T-cell (primary cell): ENCODE measurements around the gene C1orf105. TPM values are rescaled to one million over a fixed set of nuclear protein-coding genes. Genes with fewer than 3 reads are reported as not detected.

ENCODE experiments used
- ATAC-seq, 4 experiments: fragments of 200-7000 bp in 3 of 4; fragments of 150-1000 bp in 1 of 4; cut with Tn5 transposase; replicated peaks in 1 of 4; 1 replicate in 3 of 4; 2 replicates in 1 of 4; pipeline ENCODE4 v1.10.0; 2021; ENCODE audit warnings: moderate library complexity in 3 of 4, mild to moderate bottlenecking in 2 of 4, moderate number of reproducible peaks in 1 of 4
- CTCF ChIA-PET, 2 donors: fragments of 300-600 bp; sonication (Branson Sonifier 250); formaldehyde crosslinking; loops; one replicate each; lab custom pipeline; 2022; ENCODE audit warnings: antibody characterized with exemption in 2 of 2; lab: Charles Lee
- POLR2A ChIA-PET, 2 donors: fragments of 300-600 bp; sonication (Branson Sonifier 250); formaldehyde crosslinking; loops; one replicate each; lab custom pipeline; 2022; ENCODE audit warnings: antibody characterized with exemption in 2 of 2; lab: Charles Lee
- DNase-seq, 35 experiments: peaks; one replicate each; pipeline versions ENCODE4 v3.0.0 to v3.0.0-alpha.2; 2013 to 2023
- H3K27ac ChIP-seq: one replicate; pipeline ENCODE4 v1.5.1; 2013; ENCODE audit warnings: low read length
- H3K27me3 ChIP-seq, 2 experiments: replicated peaks in 1 of 2; 1 replicate in 1 of 2; 2 replicates in 1 of 2; pipeline versions ENCODE4 v1.6.1 to v1.7.0; 2013; ENCODE audit warnings: low read length in 1 of 2, mixed read lengths in 1 of 2; ENCODE audit not compliant: control insufficient read depth in 2 of 2, insufficient read depth in 2 of 2; ENCODE audit errors: extremely low read depth in 1 of 2
- H3K36me3 ChIP-seq, 2 donors: 1 replicate in 1 of 2; 2 replicates in 1 of 2; pipeline versions ENCODE4 v1.6.1 to v1.7.0; 2013; ENCODE audit warnings: low read length in 1 of 2; ENCODE audit not compliant: control insufficient read depth in 2 of 2, insufficient read depth in 1 of 2; ENCODE audit errors: extremely low read depth in 1 of 2
- H3K4me1 ChIP-seq, 2 experiments: 1 replicate in 1 of 2; 2 replicates in 1 of 2; pipeline versions ENCODE4 v1.6.1 to v1.7.0; 2013; ENCODE audit warnings: low read length in 2 of 2, mixed read lengths in 1 of 2; ENCODE audit not compliant: insufficient read depth in 2 of 2, control insufficient read depth in 1 of 2; ENCODE audit errors: extremely low read depth in 1 of 2
- H3K4me3 ChIP-seq, 2 donors: 1 replicate in 1 of 2; 2 replicates in 1 of 2; pipeline versions ENCODE4 v1.5.1 to v1.7.0; 2013; ENCODE audit warnings: mild to moderate bottlenecking in 2 of 2, low read length in 1 of 2, moderate library complexity in 1 of 2; ENCODE audit not compliant: control insufficient read depth in 1 of 2; ENCODE audit errors: extremely low read depth in 1 of 2
- H3K9me3 ChIP-seq: 2 replicates; pipeline ENCODE4 v1.7.0; 2013
- H3K27ac Mint-ChIP-seq, 2 donors: one replicate each; pipeline ENCODE4 v1.8.0; 2020 to 2021; ENCODE audit warnings: mild to moderate bottlenecking in 2 of 2, mixed read lengths in 2 of 2
- H3K27me3 Mint-ChIP-seq, 2 donors: one replicate each; pipeline ENCODE4 v1.8.0; 2021 to 2022; ENCODE audit warnings: mixed read lengths in 2 of 2
- H3K36me3 Mint-ChIP-seq: one replicate; pipeline ENCODE4 v1.8.0; 2021; ENCODE audit warnings: mixed read lengths
- H3K4me1 Mint-ChIP-seq, 3 donors: one replicate each; pipeline ENCODE4 v1.8.0; 2020 to 2022; ENCODE audit warnings: mixed read lengths in 3 of 3, mild to moderate bottlenecking in 1 of 3
- H3K4me3 Mint-ChIP-seq, 3 donors: one replicate each; pipeline ENCODE4 v1.8.0; 2020 to 2022; ENCODE audit warnings: mild to moderate bottlenecking in 3 of 3, mixed read lengths in 3 of 3, moderate library complexity in 3 of 3
- H3K9me3 Mint-ChIP-seq, 3 donors: one replicate each; pipeline ENCODE4 v1.8.0; 2020 to 2022; ENCODE audit warnings: mixed read lengths in 3 of 3
- WGBS: methylation state at CpG from one replicate; pipeline ENCODE4 v1.1.5; 2013; ENCODE audit warnings: missing lambda C conversion rate; ENCODE audit not compliant: insufficient coverage; 5-methylcytosine and 5-hydroxymethylcytosine counted together
- total RNA-seq, 35 experiments: library from RNA in 6 of 35; stranded (reverse) in 6 of 35; fragments of 120-200 nt in 1 of 35; gene quantifications; one replicate each; pipeline versions ENCODE4 v1.2.1 to v1.2.4 and lab custom pipeline; 2013 to 2026

C1orf105 gene
- total RNA-seq, 5 donors from 2014 or later (not counting 1 experiment from before 2014, with no cell fraction given) = not detected

DNA sequence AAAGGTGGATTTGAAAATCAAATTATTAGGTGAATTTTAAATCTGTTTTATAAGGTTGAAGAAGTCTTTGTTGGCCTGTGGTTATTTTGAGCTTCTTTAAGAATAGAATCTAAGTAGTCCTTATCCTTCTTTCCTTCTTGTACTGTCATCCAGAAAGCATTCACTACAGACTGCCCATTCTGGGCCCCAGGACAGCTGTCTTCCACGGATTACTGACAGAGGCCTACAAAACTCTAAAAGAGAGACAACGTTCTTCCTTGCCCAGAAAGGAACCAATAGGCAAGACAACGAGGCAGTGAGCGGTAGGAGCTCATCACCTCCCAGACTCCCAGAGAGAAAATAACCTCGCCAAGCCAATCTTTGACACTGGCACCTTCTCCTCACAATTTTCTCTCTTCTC, 47.8 kb downstream of the C1orf105 start:
- Mint-ChIP-seq H3K27me3 (peaks cover 0 to 5% of the 10 kb centered on the region in 2 donors), H3K9me3 (no peaks in the 10 kb centered on the region), H3K4me3 (no peak overlapping the region), H3K4me1 (no peaks in the 10 kb centered on the region), H3K27ac (no peak overlapping the region), H3K36me3 (no peaks in the 10 kb centered on the region)
- H3K27ac ChIP-seq = no peak overlapping the region
- H3K4me1 ChIP-seq = no peaks in the 10 kb centered on the region
- H3K9me3 ChIP-seq = no peaks in the 10 kb centered on the region
- H3K4me3 ChIP-seq = no peak overlapping the region
- CTCF ChIA-PET = no interaction called here
- H3K36me3 ChIP-seq = no peaks in the 10 kb centered on the region
- WGBS = 83% methylated on average over 4 of the region's 5 CpGs
- POLR2A ChIA-PET = interaction anchor here in 1 of 2 donors (0.6 kb wide), 1 partner anchor 160 kb away, joined by 7 read pairs; no protein-coding TSS in a partner anchor
- no peak for DNase-seq
- ATAC-seq = no peak
- no peaks in the 10 kb centered on the region for H3K27me3 ChIP-seq

DNA sequence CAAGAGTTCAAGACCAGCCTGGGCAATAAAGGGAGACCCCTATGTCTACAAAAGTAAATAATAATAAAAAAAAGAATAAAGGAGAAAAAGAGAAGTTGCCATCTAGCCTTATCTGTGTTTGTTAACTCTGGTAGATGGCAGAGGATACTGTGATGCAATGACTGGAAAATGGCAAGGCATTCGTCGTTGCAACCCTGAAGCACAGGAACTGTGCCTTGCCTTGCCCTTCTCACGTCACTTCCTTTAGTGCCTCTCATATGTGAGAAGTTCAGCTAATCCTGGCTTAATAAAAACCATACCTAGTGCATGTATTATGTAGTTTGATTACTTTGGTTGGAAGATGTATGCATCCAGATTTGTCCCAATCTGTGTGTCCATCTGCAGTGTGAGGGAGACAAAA, 49.2 kb downstream of the C1orf105 start:
- no peaks in the 10 kb centered on the region for H3K4me1 Mint-ChIP-seq
- no peaks in the 10 kb centered on the region for H3K36me3 Mint-ChIP-seq
- no peak overlapping the region for H3K4me3 Mint-ChIP-seq
- ATAC-seq (no peak), DNase-seq (no peak)
- ChIA-PET POLR2A (no interaction called here), CTCF (no interaction called here)
- no CpG with 5 or more reads among the region's 3 CpGs for WGBS
- peaks cover 0 to 5% of the 10 kb centered on the region in 2 donors for H3K27me3 Mint-ChIP-seq
- no peak overlapping the region for H3K4me3 ChIP-seq
- H3K27ac ChIP-seq = no peak overlapping the region
- no peaks in the 10 kb centered on the region for H3K36me3 ChIP-seq
- no peaks in the 10 kb centered on the region for H3K9me3 ChIP-seq
- H3K4me1 ChIP-seq = no peaks in the 10 kb centered on the region
- no peak overlapping the region for H3K27ac Mint-ChIP-seq
- H3K9me3 Mint-ChIP-seq = no peaks in the 10 kb centered on the region
- H3K27me3 ChIP-seq = no peaks in the 10 kb centered on the region

DNA sequence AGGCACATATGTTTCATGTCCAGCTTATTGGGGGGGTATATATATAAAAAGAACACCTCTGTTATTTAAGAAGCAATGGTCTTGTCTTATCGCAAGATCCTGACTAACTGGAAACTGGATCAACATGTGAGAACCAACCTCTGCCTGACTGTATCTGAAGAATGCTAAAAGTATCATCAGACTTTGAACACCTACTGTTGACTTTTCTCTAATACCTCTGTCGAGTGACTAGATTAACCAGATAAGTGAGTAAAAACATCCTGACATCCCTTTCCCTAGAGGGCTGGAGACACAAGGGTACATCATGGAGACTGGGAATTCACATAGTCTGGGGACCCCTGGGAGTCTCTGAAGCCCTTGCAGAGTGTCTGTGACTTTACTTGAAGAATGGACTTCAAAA, 49.7 kb downstream of the C1orf105 start:
- H3K4me1 Mint-ChIP-seq = peaks cover 2 to 3% (median 3%) of the 10 kb centered on the region in 3 donors
- ATAC-seq (no peak), DNase-seq (no peak)
- no peaks in the 10 kb centered on the region for H3K9me3 Mint-ChIP-seq
- no peaks in the 10 kb centered on the region for H3K9me3 ChIP-seq
- no peak overlapping the region for H3K4me3 Mint-ChIP-seq
- H3K36me3 Mint-ChIP-seq = no peaks in the 10 kb centered on the region
- no peaks in the 10 kb centered on the region for H3K27me3 ChIP-seq
- no peak overlapping the region for H3K27ac Mint-ChIP-seq
- H3K4me1 ChIP-seq = no peaks in the 10 kb centered on the region
- POLR2A ChIA-PET = no interaction called here
- H3K27ac ChIP-seq = no peak overlapping the region
- H3K27me3 Mint-ChIP-seq = peaks cover 0 to 5% of the 10 kb centered on the region in 2 donors
- WGBS = no CpG with 5 or more reads among the region's 2 CpGs
- CTCF ChIA-PET = no interaction called here
- H3K36me3 ChIP-seq = no peaks in the 10 kb centered on the region
- no peak overlapping the region for H3K4me3 ChIP-seq

DNA sequence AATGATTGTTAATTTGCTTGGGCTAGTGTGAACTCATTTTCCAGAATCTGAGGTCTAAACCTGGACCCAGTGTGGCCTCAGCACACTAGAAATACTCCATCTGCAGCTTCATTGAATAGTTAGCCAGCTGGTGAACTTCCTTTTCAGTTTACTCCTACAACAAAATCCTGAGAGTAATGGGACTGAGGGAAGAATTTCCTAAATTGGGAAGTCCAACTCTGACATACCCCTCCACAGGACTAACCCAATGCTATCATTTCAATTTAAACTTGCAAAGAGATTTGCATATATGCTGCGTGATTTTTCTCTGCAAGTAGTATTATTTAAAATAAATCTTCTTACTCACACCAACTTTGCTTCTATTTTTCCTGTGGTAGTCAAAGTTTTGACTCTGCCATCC, 51.2 kb downstream of the C1orf105 start:
- Histone ChIP-seq H3K27ac (no peak overlapping the region), H3K4me3 (no peak overlapping the region), H3K27me3 (no peaks in the 10 kb centered on the region), H3K36me3 (no peaks in the 10 kb centered on the region), H3K4me1 (peaks cover 0 to 2% of the 10 kb centered on the region in 2 experiments), H3K9me3 (no peaks in the 10 kb centered on the region)
- ChIA-PET CTCF (no interaction called here), POLR2A (no interaction called here)
- DNase-seq (no peak), ATAC-seq (no peak)
- H3K4me1 Mint-ChIP-seq = peaks cover 2 to 4% (median 4%) of the 10 kb centered on the region in 3 donors
- no peaks in the 10 kb centered on the region for H3K27me3 Mint-ChIP-seq
- H3K27ac Mint-ChIP-seq = no peak overlapping the region
- no peaks in the 10 kb centered on the region for H3K9me3 Mint-ChIP-seq
- WGBS = no CpG with 5 or more reads among the region's 1 CpG
- H3K36me3 Mint-ChIP-seq = no peaks in the 10 kb centered on the region
- no peak overlapping the region for H3K4me3 Mint-ChIP-seq

DNA sequence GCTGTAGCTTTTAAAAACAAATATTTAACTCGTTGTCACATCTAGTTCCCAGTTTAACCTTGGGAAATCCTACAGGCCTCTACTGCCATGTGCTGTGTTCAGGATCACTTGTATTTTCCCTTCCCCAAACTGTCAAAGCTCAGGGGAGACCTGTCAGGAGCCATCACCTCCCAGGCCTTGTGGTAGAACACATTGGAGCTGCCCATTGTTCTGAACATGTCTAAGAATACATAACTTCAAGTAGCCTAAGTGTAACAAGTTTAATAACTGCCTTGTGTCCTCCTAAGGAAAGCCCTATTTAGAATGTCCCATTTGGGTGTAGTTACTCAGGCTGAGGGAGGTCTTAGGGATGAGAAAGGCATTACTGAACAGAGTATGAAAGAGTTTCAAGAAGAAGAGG, 52.0 kb downstream of the C1orf105 start:
- H3K9me3 ChIP-seq = no peaks in the 10 kb centered on the region
- Mint-ChIP-seq H3K27me3 (peaks cover 0 to under 1% of the 10 kb centered on the region in 2 donors), H3K36me3 (no peaks in the 10 kb centered on the region), H3K4me1 (peaks cover 2 to 4% (median 4%) of the 10 kb centered on the region in 3 donors), H3K4me3 (no peak overlapping the region), H3K27ac (no peak overlapping the region), H3K9me3 (no peaks in the 10 kb centered on the region)
- no peak for DNase-seq
- POLR2A ChIA-PET = interaction anchor here in 1 of 2 donors (0.6 kb wide), 1 partner anchor 346 kb away, joined by 4 read pairs; no protein-coding TSS in a partner anchor
- CTCF ChIA-PET = interaction anchor here in 1 of 2 donors (1.0 kb wide), 1 partner anchor 12 kb away, joined by 3 read pairs; no protein-coding TSS in a partner anchor
- ATAC-seq = no peak
- no peaks in the 10 kb centered on the region for H3K36me3 ChIP-seq
- no peaks in the 10 kb centered on the region for H3K27me3 ChIP-seq
- 80% methylated on average over 1 of the region's 1 CpG for WGBS
- peaks cover 0 to 2% of the 10 kb centered on the region in 2 experiments for H3K4me1 ChIP-seq
- no peak overlapping the region for H3K4me3 ChIP-seq
- no peak overlapping the region for H3K27ac ChIP-seq

DNA sequence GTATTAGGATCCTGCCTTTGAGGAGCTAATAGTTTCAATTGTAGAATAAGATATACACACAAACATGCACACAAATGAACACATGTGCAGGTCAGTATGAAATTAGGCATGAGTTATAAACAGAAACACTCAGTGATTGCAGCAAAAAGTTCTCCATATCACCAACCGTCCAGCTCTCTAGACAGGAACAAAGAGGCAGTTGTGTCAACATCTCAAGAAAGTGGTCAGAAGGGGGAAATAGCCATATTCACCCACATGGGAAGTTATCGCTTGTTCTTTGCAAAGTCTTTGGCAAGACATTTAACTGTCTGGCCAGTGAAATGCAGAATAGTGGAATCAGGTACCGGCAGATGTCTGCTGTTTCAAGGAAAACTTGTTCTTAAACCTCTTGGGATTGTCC, 52.8 kb downstream of the C1orf105 start:
- peaks cover 0 to 3% of the 10 kb centered on the region in 2 donors for H3K27me3 Mint-ChIP-seq
- Histone ChIP-seq H3K36me3 (no peaks in the 10 kb centered on the region), H3K9me3 (no peaks in the 10 kb centered on the region), H3K4me3 (no peak overlapping the region), H3K27ac (no peak overlapping the region), H3K27me3 (no peaks in the 10 kb centered on the region), H3K4me1 (peaks cover 0 to 2% of the 10 kb centered on the region in 2 experiments)
- POLR2A ChIA-PET = interaction anchor here (0.5 to 0.6 kb wide), 2 partner anchors 15 to 346 kb away, joined by 3 to 4 read pairs; no protein-coding TSS in a partner anchor
- WGBS = 75% methylated on average over 2 of the region's 3 CpGs
- no peaks in the 10 kb centered on the region for H3K36me3 Mint-ChIP-seq
- peaks cover 2 to 4% (median 4%) of the 10 kb centered on the region in 3 donors for H3K4me1 Mint-ChIP-seq
- ATAC-seq (no peak), DNase-seq (no peak)
- H3K4me3 Mint-ChIP-seq = no peak overlapping the region
- CTCF ChIA-PET = interaction anchor here in 1 of 2 donors (0.5 to 1.0 kb wide), 2 partner anchors 9 to 13 kb away, joined by 3 read pairs; no protein-coding TSS in a partner anchor
- no peak overlapping the region for H3K27ac Mint-ChIP-seq
- no peaks in the 10 kb centered on the region for H3K9me3 Mint-ChIP-seq
